GM18519 (cell line): ENCODE measurements around the gene PATJ.

Experiments used
- ATAC-seq: cut with Tn5 transposase; IDR thresholded peaks from one replicate; pipeline ENCODE4 v1.9.1; 2021; ENCODE audit warnings: mild to moderate bottlenecking, moderate library complexity; ENCODE audit not compliant: unreplicated experiment, low FRiP score

Gene PATJ

GRCh38 chr1:62025892-62026291, 283.6 kb downstream of the PATJ start:
- ATAC-seq, result no peak

- no peak for ATAC-seq
These were observed 287.4 kb downstream of the PATJ start for GRCh38 chr1:62029704-62030103.

- ATAC-seq, result no peak
These were observed 292.5 kb downstream of the PATJ start for GRCh38 chr1:62034790-62035189.

GRCh38 chr1:62037274-62037673, 295.0 kb downstream of the PATJ start:
- no peak for ATAC-seq

- no peak for ATAC-seq
These were observed 296.5 kb downstream of the PATJ start for GRCh38 chr1:62038594-62039284.

GRCh38 chr1:62040450-62040849, 298.2 kb downstream of the PATJ start:
- ATAC-seq, result no peak

- no peak for ATAC-seq
These were observed 298.7 kb downstream of the PATJ start for GRCh38 chr1:62040973-62041372.

- ATAC-seq, result no peak
These were observed 300.9 kb downstream of the PATJ start for GRCh38 chr1:62043154-62043553.

- ATAC-seq, result no peak
These were observed 303.3 kb downstream of the PATJ start for GRCh38 chr1:62045574-62045973.

GRCh38 chr1:62046927-62047326, 304.6 kb downstream of the PATJ start:
- no peak for ATAC-seq

- no peak for ATAC-seq
These were observed 307.9 kb downstream of the PATJ start for GRCh38 chr1:62050165-62050564.

GRCh38 chr1:62052946-62053345, 310.7 kb downstream of the PATJ start:
- ATAC-seq, result no peak

- no peak for ATAC-seq
These were observed 311.9 kb downstream of the PATJ start for GRCh38 chr1:62054188-62054587.

GRCh38 chr1:62057230-62057629, 314.9 kb downstream of the PATJ start:
- no peak for ATAC-seq

GRCh38 chr1:62057641-62058290, 315.5 kb downstream of the PATJ start:
- no peak for ATAC-seq

GRCh38 chr1:62058956-62059355, 316.7 kb downstream of the PATJ start:
- ATAC-seq, result no peak

GRCh38 chr1:62062087-62062486, 319.8 kb downstream of the PATJ start:
- ATAC-seq, result no peak

- ATAC-seq, result no peak
These were observed 322.6 kb downstream of the PATJ start for GRCh38 chr1:62064829-62065407.

GRCh38 chr1:62066713-62067112, 324.4 kb downstream of the PATJ start:
- ATAC-seq, result no peak

GRCh38 chr1:62068416-62068843, 326.1 kb downstream of the PATJ start:
- no peak for ATAC-seq

- ATAC-seq, result no peak
These were observed 326.7 kb downstream of the PATJ start for GRCh38 chr1:62068978-62069377.
